IPS-NIHi7 (cell line): ENCODE data around the gene BMAL1.
A peak's percentile ranks its signal among the peaks of the same experiment; 100 is the strongest.

ENCODE experiments used
- DNase-seq: peaks from one replicate; pipeline ENCODE4 v3.0.0; 2012; ENCODE audit warnings: mixed read lengths; ENCODE audit errors: extremely low spot score

BMAL1 gene

DNA sequence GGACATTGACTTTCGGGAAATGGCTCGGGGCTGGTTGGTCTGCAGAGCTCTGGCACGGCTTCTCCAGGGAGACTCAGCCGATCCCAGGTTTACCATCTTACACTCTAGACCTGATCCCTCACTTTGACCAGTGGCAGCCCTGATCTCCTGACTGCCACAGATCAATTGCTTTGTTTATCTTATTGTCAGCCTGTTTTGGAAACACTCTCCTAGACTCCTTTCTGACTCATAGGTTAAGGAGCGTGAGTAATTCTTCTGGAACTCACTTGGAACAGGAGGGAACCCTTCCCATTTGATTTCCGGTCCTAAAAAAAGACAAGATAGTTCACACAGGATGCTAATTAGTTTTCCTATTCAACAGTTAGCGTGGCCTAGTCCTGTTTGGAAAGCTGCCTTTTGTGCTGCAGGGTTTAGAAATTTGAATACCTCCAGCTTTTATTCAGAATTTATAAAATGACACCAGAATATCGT is 16.0 kb upstream of the BMAL1 start:
- DNase-seq, result peak; percentile 21

DNA sequence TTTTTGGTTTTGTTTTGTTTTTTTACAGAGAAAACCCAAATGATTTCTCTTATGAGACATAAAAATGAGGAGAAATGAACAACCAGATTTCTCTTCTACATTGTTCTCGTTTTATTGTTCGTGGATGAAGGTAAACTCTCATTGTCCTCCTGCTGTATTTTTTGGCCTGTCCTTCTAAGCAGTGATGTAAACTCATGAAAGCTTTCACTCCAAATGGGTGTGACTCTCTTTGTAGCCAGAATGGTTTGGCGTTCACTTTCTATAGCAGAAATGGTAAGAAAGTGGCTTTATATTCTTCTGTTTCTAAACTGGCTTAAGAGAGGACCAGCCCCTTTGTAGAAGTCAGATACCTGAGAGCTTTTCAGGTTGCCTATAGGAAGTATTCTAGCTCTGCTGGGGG is 15.5 kb upstream of the BMAL1 start:
- no peak for DNase-seq

DNA sequence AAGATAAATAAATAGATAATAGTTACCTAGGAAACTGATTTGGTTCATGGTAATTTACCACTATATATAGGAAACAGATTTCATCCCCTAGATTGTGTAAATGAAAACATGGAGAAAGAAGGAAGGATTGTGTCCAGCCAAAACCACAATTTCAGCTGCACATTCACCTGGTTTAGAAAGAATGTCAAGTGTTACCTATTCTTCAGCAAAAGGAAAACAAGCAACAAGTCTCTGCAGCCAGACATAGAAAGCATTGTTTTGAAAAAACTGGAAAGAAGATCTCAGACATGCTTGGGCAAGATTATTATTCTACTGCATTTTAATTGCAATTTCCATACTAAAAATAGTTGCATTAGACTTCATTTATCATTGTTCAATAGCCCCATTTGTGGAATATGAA is 8.8 kb upstream of the BMAL1 start:
- no peak for DNase-seq

DNA sequence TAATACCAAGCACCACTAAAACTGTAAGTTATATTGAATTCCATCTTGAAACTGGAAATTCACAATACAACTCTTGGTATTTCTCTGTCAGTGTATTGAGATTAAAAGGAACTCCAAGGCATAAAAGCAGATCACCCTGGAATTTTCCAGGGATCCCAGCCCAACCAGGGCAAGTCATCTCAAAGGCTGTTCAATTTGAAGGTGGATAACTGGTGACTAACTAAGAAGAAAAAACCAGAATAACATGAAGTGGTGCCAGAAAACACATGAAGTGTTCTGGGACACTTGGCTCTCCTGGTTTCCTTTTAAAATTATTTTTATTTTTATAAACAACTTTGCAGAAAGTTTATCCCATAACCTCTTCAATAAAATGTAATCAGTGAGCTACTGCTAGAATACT is 7.8 kb upstream of the BMAL1 start:
- DNase-seq, result no peak

DNA sequence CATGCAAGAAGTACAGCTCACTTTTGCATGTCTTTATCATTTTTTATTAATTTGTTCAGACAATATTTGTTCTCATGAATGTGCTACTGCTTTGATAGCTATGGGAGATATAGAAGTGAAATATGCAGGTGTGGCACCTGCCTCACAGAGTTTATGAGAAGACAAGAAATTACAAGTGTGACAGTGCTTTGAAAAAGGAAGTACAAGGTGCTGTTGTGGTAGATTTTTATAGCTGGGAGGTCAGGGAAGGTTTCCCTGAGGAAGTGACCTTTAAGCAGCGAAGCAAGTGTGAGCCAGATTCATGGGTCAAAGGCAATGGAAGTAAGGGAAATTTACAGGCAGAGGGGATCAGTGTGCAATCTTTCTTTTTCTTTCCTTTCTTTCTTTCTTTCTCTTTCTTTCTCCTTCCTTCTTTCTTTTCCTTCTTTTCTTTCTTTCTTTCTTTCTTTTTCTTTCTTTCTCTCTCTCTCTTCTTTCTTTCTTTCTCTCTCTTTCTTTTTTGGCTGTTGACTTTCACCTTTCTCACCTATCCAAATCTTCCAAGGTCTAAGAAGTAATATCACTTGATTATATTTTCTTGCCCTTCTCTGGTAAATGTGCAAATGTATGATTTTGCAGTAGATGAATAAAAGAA is 6.4 kb upstream of the BMAL1 start:
- no peak for DNase-seq

DNA sequence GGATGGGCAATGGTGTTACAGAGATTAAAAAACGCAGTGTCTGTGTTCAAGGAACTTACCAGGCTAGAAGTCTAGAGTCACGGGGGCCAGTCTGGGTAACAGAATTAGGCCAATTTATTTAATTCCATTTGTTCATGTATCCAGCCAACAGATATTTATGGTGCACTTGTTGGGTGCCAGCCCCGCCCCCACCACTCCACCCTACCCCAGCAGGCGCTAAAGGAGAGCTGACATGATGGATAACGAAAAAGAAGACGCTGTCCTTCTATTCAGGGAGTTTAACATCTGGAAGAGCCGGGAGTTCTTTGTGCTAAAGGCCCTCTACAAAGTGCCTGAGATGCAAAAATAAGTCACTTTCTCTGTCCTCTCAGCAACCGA is 1.1 kb upstream of the BMAL1 start:
- no peak for DNase-seq

DNA sequence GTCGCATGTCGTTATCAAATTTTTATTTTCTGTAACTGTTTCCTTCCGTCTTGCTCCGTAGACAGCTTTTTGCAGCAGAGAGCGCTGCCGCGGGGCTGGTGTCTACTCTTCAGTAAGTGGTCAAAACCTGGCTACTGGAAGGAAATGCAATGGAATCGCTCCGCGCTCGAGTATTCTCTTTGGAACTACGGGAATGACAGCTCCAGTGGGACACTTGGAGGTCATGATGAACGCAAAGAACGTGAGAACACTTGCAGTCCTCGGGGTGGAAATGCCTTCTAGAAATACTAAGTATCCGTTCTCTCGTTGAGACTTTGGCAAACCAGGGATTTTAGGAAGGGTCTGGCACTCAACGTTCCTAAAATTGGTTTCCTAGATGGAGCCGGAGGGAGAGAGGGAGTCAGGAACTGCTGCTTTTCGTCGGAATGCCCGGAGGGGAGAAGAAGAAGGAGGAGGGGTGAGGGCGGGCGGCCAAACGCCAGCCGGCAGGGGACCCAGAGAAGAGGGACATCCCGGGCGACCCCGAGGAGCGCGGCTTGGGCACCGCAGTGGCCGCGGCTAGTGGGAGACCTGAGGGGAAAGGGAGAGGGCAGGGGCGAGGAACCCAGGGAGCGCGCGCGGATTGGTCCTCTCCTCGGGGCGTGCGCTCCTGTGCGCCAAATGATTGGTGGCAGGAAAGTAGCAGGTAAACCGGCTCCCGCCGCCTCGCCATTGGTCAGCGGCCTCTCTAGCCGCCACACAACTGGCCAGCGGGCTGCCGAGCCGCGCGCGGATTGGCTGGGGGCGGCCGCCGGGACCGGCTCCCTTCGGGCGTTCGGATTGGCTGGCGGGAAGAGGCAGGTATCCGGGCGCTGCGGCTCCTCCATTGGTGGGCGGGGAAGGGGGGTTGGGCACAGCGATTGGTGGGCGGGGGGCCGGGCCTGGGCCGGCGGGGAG is 490 bp upstream of the BMAL1 start:
- peak; percentile 100 for DNase-seq

DNA sequence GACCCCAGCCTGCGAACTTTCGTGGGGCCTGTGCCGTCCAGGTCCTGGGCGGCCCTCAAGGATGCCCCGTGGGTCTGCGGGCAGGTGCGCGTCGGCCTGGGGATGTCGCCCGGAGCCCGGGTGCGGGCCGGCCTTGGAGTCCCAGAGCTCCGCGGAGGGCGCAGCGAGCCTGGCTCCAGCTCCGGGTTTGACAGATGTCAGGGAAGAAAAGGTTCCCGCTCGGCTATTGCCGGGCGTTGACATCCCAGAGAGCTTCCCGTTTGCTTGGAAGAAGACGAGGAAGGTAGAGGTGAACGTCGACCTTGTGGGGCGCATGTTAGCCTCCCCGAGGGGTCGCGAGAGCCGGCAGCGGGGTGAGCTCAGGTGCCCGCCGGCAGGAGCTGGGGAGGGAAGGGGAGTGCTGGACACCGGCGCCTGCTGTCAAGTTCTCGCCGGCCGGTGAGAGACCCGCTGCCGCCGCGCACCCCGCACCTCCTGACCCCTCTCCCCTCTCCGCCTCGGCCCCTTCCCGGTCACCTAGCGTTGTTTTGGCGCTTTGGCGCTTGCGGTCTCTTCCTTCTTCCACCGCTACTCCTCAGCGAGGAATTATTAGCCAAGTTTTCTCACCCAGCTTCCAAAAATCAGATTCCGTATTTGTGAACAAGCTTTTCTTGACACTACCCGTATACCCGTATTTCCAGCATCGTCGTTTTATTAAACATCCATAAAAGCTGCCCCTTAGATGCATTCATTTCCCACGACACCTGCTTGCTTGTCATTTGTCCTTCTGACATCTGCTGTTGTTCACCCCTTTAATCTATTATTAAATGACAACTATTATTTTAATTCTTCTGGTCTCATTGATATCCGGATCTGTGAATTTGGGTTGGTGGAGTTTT is 1.3 kb downstream of the BMAL1 start:
- DNase-seq, result peak; percentile 21

DNA sequence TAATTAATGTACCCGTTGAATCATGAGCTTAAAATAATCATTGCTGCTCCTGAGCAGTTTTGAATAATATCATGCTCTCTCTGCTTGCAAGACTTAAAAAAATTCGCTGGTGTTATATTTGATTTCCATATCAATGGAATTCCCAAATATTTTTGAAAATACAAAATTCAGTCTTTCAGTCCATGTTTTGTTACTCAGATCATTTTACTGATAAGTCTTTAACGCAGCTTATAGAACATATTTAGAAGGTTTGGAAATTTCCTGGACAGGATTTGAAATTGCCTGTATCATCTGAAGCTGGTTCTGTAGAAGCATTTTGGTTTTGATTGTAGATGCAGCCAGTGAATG is 1.9 kb downstream of the BMAL1 start:
- no peak for DNase-seq

DNA sequence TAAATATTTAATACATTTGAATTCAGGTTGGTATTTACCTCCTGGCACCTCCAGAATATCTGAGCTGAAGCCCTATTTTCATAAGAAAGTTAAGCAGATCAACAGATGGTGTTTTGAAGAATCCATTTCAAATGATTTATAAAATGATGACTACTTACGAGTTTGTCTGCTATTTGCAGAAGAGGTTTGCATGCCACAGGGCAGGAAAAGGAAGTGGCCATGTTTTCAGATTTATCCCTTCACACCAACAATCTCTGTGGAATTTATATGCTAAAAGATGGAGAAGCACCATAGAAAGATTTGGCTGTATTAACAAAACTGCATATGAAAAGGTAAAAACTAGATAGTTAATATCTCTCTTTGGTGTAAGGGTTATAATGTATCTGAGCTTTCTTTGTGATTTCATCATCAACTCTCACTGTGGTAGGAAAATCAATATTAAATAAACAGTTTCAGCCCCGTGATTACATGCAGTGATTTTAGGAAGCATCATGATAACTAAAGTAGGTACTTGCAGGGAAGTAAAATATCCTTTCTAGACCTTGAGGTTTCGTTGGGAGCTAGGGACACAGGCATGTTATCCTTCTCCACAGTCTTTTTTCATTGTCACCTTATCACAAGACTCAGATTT is 2.6 kb downstream of the BMAL1 start:
- no peak for DNase-seq

DNA sequence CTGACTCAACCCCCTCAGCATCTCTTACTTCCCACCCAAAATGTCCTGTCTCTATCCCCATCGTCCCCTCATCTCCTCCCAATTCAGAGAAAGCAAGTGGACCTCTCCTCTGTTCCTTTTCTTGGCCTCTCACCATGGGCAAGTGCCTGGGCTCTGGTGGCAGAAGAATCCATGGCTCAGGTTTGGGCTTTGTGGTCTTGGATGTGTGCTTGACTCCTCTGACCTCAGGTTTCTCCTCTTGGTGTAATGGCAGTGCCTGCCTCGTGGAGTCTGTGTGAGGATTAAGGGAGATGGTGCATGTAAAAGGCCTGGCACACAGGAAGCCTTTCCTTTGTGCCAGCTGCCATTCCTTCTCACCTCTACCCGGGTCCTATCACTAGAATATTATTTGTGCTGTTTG is 3.2 kb downstream of the BMAL1 start:
- DNase-seq, result no peak

DNA sequence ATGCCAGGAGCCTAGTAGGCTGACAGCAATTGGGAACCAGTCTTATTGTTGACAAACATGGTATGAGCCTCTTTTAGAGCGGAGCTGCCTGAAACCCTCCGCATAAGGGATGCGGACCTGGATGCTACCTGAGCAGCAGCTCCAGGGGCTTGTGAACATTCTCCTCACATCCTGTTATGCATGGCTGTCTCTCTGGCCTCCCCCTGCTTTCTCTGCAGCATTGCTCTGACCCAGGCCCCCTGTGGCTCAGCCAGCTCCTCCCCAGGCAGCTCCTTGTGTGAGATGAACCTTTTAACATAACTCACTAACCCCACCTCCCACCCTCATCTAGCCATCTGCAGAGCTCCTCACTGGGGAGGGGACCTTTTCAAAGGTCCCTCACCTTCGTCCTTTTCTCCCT is 6.0 kb downstream of the BMAL1 start:
- DNase-seq, result peak; percentile 51

DNA sequence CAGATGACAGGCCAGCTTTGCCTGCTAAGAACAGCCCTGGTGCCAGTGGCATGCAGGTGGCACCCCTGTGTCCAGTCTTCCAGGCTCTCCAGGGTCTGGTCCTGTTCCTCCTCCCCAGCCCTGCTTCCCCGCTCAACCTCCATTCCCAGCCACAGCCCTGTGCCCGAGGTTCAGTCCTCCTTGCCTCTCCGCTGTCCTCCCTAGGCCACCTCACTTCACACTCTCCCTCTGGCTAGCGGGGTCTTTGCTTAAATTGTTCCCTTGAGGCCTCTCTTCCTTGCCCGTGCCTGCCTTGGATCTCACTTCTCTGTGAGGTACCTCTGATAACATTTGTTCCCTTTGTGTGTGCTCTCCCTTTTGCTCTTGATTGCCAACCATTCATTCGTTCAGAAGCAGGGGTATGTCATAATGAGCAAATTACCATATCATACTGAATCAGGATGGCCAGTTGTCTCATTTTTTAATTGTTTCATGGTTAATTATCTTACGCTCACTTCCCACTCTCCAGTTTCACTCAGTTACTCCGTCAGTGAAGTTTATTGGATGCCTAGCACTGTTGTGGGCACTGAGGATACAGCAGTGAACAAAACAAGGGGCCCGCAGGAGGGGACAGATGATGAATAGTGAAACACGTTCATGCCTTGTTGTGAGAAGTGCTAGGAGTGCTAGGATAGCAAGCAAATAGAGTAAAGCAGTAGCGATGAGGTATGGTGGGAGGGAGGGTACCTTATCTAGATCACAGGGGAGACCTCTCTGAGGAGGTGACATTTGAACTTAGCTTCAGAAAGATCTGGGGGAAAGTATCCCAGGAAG is 7.4 kb downstream of the BMAL1 start:
- no peak for DNase-seq

DNA sequence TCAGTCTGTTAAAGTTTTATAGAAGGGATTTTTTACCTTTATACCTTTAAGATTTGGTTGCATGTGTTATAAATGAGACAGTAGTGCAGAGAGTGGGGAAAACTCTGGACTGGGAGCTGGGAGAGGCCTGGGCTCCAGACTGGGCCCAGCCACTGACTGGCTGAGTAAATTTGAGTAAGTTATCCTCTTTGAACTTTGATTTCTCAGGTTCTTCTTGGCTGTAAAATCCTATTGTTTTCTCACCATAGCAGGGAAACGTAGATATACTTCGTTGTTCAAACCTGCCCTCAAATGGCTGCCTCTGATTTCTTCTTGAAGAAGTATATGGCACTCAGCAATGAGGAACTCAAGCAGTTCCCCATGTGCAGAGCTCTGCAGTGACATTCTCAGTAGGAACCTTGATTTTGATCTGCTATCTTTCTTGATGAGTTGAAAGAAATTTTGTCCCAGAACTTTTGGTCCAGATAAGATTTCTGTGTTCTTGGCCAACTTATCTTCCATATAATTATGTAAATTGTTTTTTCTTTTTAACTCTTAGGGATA is 8.8 kb downstream of the BMAL1 start:
- no peak for DNase-seq

DNA sequence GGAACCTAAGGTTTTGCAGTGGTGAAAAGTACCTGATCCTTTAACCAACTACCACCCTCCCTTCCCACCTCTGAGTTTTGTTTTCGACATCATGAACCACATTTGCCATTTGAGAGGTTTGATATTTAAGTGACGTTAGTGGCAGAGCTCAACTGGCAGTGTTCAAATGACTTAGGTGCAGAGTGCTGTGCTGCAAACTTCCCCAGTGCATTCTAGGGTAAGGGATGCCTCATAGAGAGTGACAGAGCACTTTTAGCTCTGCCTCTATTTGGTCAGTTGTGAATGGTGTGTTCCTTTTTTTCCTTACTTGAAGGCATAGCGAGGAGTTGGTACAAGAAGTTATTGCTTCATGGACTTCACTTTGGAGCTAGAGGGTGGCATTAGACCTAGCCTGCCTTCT is 9.4 kb downstream of the BMAL1 start:
- no peak for DNase-seq

DNA sequence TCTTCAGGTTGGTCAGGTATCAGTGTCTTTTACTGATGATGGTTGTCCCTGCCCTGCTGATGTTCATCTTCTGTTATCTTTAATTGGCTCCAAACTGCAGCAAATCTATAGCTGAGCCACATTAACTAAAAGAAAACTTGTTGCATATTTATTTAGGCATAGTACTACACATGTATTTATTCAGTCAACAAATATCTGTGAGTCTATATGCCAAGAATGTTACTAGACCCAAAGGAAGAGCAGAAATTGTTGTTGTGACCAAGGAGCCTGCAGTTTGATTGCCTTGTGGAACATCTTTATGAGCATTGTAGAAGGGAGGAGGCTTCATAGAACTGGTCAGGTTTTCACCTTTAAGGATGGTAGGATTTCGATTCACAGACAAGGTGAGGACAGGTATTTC is 10.1 kb downstream of the BMAL1 start:
- no peak for DNase-seq

DNA sequence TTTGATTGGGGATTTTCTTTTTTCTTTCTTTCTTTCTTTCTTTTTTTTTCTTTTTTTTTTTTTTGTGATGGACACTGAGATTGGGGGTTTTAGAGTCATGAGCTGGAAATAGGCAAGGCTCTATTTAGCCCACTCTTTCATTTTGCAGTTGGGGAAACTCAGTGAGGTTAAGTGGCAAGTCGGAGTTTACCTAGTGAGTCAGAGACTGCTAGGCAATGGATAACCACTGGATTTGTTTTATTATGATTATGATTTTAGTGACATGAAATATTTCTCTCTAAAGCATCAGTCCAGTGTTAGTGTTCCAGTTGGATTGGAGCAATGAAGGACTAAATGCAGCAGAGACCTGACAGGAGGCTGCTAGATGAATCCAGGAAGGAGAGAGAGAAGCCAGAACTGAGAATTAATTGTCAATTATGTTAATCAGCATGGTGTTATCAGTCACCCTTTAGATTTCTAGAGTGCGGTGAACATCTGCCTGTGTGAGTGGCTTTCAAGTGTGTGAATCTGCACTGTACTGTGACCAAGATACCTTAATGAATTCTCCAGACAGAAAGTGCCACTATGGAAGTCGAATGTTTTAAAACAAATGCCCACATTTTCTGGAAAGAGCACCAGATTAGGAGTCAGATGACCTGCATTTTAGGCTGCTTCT is 10.9 kb downstream of the BMAL1 start:
- no peak for DNase-seq

DNA sequence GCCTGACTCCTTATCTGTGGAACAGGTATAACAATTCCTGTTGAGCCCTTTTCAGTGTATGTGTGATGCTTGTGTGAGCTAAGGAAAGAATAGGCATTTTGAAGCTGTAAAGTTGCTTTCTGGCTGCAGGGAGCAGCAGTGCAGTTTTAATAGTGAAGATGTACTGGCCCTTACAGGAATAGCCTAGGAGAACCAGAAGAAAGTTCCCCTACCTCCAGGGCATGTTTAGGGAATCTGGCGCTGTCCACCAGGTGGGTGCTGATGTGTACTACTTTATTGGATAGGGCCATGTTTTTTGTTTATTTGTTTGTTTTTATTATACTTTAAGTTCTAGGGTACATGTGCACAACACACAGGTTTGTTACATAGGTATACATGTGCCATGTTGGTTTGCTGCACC is 11.5 kb downstream of the BMAL1 start:
- DNase-seq, result peak; percentile 54

DNA sequence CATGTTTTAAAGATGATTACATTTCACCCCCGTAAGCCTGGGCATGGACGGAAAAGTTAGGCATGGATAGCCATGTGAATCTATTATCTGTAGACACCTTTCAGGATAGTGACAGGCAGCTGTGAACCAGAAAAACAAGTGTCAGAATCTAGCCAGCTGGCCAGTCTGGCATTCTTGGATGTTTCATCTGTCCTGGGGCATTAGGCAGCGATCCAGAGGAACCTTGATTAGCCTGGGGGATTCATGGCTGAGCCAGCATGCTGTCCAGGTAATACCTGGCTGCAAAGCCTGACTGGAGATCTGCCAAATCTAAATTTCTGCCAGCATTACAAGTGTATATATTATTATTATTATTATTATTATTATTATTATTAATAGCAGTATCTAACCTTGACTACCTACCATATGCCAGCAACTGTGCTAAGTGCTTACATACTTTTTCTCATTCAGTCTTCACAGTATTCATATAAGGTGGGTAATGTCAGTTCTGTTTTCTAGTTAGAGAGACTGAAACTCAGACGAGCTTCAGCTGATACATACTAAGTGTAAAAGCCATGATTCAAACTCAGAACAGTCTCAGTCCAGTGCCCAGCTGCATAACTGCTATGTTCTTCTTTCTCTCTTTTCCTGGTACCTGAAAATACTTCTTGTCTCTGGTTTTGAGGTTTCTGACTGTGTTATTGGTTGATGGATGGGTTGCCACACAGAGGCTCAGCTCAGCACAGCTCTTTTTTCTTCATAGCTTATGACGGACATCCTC is 12.8 kb downstream of the BMAL1 start:
- DNase-seq, result no peak
